PFSK-1 (cell line): ENCODE measurements around the gene RPL27A.

Experiments
- FOXP2 ChIP-seq: optimal IDR thresholded peaks from 2 replicates; pipeline ENCODE3; 2011; ENCODE audit warnings: borderline replicate concordance, control low read depth, inconsistent platforms; ENCODE audit not compliant: insufficient read depth; ENCODE audit errors: extremely low read length, extremely low read depth
- REST ChIP-seq, 2 experiments: IDR thresholded peaks; 2 replicates each; pipeline versions ENCODE4 v1.6.1 to v1.8.0; 2011 to 2012; ENCODE audit warnings: low read depth in 2 of 2, low read length in 2 of 2, control low read depth in 1 of 2, inconsistent platforms in 1 of 2, mild to moderate bottlenecking in 1 of 2, moderate library complexity in 1 of 2; ENCODE audit not compliant: insufficient read depth in 1 of 2
- SIN3A ChIP-seq: IDR thresholded peaks from 2 replicates; pipeline ENCODE4 v1.6.1; 2012; ENCODE audit warnings: mild to moderate bottlenecking, low read length, moderate library complexity, borderline replicate concordance; ENCODE audit not compliant: insufficient read depth

GRCh38 chr11:8706673-8707432 is 24.3 kb downstream of the RPL27A start:
- TF ChIP-seq FOXP2 (no peak), REST (IDR thresholded peaks at IDR 0.05; ENCODE audit: insufficient read depth in 1 of 2, low read depth in 2 of 2, low read length in 2 of 2) (no peak), SIN3A (no peak)
